T-helper 2 cell (primary cell): ENCODE measurements around the gene CEP83.
"Not testable (repeated sequence)": the region's sequence is repeated elsewhere in the genome, so short reads cannot be mapped to it uniquely, and the experiment has no call there.

ENCODE experiments used
- DNase-seq, 5 experiments: peaks; one replicate each; pipeline versions ENCODE4 v3.0.0 to v3.0.0-alpha.2; 2012 to 2022

CEP83 gene

DNA sequence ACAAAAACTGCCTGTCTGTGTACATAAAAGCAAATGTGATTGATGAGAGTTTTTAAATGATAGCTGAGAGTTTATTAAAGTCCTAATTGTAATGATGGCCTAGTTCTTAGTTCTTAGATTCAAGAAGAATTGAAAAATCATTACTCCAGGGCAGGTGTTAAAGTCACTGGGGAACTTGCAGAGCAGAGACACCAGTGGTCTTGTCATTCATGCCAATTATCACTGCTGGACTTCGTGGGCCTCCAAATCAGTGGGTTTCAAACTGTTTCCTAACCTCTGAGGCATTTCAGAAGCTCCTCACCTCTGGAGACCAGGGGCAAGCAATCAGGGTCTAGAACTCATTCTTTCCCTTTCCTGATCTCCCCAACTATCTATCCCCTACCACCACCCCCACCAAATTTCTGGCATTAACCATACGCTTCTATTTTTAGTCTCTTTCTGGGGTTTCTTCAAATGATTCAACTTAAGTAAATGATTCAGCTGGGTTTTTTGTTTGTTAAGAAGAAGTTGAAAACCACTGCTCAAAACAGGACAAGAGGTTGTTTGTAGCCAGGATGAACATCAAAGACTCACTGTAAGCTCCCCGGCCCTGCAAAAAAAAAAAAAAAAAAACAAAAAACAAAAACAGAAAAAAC lies 80.1 kb downstream of the CEP83 start:
- DNase-seq = peak in 1 of 5 experiments; percentile 75

DNA sequence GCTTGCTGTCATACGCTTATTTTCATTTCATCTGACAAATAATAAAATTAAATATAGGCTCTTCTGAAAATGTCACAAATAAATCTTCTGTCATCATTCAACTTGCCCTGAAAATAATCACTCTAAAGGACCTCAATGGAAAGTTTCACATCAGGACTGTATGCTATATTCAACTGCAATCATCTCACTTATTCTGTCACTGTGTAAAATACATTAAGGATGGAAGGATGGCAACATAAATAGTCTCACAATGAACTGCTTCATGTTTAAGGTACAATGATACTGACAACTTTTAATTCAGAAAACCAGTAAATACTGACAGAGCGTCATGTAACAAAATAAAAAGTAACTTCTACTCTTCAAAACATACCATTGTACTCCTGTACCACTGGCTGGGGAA lies 82.1 kb downstream of the CEP83 start:
- no peak for DNase-seq

DNA sequence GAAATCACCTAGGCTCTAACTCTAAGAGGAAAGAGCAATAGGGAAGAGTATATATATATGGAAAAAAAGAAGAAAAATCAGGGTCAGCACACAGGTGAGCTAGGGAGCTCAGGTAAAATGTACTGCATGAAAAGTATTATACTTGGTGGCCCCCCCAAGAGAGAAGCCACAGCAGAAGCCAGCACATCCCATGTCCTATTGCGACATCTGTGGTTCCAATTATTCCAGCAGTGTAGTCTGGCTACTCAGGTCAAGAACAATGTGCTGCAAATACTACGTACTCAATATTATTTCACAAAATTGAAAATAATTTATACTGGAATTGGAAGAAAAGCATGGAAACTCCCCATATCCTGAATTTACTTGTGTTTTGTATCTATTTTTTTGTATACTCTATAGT lies 85.5 kb downstream of the CEP83 start:
- no peak for DNase-seq

DNA sequence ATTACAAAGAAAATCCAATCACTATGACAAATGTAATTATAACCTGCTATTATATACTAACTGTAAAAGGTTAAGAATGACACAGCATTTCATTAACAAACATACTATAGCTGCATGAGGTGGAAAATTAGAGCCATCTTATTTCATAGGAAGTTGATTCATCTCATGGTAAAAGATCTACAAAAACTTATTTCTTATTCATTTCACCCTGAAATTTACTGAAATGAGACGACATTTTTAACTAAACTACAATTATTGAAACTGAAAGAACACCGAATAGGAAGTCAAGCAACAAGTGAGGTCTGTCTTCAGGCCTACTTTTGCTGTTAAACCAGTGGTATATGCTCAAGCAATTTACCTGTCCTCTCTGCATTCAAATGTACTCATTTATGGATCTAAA lies 87.2 kb downstream of the CEP83 start:
- DNase-seq = peak in 1 of 5 experiments; percentile 83

DNA sequence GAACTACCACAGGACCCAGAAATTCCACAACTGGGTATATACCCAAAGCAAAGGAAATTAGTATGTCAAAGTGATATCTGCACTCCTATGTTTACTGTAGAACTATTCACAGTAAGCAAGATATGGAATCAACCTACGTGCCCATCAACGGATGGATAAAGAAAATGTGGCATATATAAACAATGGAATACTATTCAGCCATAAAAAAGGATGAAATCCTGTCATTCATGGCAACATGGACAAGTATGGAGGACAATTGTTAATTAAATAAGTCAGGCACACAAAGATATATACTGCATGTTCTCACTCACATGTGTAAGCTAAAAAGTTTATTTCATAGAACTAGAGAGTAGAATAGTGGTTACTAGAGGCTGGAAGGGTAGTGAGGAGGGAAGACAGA lies 97.0 kb downstream of the CEP83 start:
- DNase-seq = no peak

DNA sequence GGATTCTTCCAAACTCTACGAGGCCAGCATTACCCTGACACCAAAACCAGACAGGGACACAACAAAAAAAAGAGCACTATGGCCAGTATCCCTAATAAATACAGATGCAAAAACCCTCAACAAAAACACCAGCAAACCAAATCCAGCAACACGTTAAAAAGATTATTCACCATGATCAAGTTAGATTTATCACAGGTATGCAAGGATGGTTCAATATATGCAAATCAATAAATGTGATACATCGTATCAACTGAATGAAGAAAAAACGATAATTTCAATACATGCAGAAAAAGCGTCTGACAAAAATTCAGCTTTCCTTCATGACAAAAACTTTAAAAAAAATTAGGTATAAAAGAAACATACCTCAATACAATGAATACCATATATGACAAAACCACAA lies 99.9 kb downstream of the CEP83 start:
- DNase-seq = no peak

DNA sequence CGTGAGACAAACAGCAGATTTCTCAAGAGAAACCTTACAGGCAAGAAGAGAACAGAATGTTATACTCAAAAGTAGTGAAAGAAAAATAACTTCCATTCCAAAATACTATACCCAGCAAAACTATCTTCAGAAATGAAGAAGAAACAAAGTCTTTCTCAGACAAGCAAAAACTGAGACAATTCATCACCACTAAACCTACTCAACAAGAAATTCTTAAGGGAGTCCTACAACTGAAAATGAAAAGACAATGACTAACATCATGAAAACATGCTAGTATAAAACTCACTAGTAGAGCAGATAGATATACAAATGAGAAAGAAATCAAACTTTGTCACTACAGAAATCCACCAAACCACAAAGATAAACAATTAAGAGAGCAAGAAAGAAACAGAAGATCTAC lies 106.5 kb downstream of the CEP83 start:
- DNase-seq = peak in 1 of 5 experiments; percentile 30

DNA sequence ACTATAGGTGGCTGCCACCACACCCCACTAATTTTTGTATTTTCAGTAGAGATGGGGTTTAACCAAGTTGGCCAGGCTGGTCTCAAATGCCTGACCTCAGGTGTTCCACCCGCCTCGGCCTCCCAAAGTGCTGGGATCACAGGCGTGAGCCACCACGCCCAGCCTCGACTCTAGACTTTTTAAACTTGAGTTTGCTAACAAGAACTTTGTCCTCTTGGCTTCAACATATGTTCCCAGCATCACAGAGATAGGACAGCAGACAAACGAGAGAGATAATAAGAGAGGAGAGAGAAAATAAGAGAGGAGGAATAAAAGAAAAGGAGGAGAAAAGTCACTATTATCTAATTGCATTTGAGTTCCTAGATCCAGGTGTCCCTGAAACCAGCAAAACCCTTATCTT lies 119.1 kb downstream of the CEP83 start:
- no peak for DNase-seq

DNA sequence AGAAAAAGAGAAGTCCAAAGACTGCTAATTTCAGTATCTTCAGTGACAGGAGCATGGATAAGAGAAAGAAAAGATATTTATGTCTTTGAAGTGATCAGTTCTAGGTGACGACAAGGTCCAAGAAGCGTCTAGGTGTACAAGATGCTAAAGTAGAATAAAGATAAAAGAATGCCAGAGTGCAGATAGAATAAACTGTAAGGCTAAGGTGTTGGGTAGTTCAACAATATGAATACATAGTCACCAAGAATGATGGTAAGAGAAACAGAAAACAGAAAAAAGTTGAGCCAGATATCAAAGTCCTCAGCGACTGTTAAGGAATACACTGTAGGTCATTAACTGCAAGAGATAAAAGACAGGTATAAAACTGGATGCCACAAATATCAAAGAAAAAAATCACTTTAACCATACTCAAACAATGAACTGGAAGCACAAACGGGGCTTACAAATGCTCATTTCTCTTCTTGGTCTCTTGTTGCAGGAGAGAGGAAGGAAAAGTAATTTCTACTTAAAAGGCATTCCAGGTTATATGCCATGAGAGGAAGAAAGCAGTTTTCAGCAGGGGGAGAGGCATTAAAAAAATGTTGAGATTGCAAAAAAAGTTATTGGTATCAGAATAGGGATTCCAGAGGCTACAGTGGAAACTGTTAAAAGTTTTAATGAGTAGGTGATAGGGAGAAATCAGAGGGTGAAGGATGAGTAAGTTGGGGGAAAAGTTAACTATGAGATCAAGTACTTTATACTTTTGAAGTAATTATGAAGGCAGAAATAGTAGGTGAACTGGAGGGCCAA lies 121.5 kb downstream of the CEP83 start:
- no peak for DNase-seq

DNA sequence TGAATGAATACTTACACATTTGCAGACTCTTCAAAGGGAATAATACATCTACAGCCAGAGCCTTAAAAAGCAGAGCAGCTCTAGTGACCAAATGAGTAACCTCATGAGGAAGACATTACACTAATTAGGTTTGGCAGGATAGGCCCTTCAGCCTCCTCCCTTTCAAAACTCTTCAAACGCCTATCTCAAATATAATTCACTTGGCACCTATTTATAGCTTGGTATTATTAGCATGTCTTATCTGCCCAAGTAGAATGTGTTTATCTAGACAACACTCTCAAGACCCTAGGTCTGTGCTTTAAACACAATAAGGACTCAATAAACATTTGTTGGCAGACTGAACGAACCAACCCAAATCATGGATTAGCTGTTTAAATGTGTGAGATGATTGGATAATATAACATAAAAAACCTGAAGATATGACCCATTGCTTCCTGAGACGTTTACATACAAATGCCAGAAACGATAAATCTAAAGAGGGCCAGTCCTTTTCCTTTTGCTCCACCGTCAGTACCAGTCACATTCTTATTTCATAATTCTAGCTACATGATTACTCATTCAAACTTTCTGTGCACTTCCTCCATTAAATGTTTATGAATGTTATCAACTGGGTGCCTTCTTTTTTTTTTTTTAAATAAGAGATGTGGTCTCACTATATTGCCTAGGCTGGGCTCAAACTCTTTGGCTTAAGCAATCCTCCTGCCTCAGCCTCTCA lies 123.3 kb downstream of the CEP83 start:
- DNase-seq = no peak

DNA sequence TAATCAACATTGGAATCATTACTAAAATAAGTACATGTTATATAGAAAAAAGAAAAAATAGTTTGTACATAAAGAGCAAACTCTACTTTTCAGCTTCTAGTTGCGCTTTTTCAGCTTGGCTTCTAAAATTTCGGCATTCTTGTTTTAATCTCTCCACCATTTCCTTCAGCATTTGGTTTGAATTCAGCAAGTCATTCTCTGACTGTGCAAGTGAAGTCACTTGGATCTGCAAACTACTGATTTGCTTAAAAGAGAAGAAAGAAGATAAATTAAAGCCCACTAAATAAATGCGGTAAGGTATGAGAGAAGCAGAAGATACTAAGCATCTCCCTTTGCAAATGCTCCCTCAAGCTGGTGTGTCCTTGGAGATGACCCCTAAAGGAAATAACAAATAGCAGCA lies 126.3 kb downstream of the CEP83 start:
- DNase-seq = no peak

DNA sequence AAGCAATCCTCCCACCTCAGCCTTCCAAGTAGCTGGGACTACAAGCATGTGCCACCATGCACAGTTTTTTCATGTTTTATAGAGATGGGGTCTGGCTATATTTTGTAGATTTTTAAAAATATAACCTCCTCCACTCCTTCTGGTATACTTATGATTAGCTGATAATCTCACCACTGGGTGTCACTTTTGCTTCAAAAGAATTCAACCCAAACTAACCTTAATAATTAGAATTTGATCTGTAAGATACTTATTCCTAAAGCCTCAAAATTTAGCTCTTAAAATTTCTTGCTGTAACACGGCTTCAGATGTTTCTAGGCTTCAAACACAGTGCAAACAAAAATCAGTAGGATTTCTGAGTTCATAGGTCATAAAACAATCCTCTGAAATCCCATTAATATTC lies 130.3 kb downstream of the CEP83 start:
- peak in 1 of 5 experiments; percentile 15 for DNase-seq

DNA sequence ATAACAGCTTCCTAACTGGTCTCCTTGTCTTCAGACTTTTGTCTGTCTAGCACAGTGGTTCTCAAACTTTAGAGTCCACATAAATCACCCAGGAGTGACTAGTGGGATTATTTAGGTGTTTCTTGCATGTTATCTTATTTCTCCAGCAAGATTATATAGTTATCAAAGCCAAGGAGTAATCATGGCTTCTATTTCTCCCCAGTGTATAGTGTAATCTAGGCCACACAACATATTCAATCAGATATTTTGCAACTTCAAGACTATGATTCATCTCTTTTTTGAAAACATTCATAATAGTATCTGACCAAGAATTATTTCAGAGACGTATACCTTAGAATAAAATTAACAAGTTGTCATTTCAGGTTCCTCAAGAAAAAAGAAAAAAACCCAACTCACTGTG lies 131.9 kb downstream of the CEP83 start:
- no peak for DNase-seq

DNA sequence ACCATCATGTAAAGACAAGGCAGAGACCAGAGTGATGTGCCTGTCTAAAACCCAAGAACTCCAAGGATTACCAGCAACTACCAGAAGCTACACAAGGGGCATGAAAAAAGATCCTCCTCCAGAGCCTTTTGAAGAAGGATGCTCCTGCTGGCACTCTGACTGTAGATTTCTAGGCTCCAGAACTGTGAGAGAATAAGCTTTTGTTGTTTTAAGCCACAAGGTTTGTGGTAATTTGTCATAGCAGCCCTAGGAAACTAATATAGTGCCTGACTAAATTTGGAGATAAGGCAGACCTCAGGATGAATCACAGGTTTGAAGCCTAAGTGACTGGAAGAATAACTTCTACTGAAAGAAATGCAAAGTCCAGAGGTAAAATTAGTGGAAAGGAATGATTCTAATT lies 132.9 kb downstream of the CEP83 start:
- DNase-seq = peak in 1 of 5 experiments; percentile 48

DNA sequence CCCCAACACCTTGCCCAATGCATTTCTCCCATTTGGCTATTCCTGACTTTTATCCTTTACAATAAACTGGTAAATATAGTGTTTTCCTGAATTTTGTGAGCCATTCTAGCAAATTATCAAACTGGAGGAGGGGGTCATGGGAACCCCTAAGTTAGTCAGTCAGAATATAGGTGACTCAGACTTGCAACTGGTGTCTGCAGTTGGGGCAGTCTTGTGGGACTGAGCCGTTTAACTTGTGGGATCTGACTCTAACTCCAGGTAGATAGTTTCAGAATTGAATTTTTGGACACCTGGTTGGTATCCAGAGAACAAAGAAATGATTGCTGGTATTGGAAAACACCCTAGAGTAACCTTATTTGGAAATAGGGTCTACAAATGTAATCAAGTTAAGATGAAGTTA lies 133.4 kb downstream of the CEP83 start:
- DNase-seq = no peak

DNA sequence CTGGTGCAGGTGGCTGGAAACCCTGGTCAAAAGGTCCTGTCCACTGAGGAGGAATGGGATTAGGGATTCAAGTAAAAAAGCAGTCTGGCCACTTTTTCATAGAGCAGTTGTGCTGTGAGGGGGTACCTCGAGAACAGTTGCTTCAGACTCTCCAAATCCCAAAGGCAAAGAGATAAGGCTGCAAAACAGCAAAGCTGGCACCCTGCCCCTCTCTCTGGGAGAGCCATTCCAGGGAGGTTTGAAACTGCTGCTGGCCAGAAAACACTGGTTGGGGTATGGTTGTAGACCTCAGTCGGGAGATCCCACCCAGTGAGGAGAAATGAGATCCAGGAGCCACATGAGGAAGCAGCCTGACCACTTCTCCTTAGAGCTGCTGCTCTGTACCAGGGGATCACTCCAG lies 137.3 kb downstream of the CEP83 start:
- DNase-seq = no peak

DNA sequence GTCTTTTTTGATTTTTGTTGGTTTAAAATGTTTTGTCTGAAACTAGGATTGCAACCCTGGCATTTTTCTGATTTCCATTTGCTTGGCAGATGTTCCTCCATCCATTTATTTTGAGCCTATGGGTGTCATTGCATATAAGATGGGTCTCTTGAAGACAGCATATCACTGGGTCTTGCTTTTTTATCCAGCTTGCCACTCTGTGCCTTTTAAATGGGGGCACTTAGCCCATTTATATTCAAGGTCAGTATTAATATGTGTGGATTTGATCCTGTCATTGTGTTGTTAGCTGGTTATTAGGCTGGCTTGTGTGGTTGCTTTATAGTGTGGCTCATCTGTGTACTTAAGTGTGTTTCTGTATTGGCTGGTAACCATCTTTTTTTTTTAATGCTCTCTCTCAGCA lies 139.6 kb downstream of the CEP83 start:
- no peak for DNase-seq

DNA sequence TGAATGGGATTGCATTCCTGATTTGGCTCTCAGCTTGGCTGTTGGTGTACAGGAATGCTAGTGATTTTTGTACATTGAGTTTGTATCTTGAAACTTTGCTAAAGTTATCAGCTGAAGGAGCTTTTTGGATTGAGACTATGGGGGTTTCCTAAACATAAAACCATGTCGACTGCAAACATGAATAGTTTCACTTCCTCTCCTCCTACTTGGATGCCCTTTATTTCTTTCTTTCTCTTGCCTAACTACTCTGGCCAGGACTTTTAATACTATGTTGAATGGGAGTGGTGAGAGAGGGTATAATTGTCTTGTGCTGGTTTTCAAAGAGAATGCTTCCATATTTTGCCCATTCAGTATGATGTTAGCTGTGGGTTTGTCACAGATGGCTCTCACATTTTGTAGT lies 141.5 kb downstream of the CEP83 start:
- DNase-seq = no peak

DNA sequence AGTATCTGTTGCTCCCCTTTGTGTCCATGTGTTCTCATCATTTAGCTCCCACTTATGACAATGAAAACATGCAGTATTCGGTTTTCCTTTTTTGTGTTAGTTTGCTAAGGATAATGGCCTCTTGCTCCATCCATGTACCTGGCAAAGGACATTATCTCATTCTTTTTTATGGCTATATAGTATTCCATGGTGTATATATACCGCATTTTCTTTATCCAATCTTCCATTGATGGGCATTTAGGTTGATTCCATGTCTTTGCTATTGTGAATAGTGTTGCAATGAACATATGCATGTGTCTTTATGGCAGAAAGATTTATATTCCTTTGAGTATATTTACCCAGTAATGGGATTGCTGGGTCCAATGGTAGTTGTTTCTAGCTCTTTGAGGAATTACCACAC lies 143.1 kb downstream of the CEP83 start:
- DNase-seq = not testable (repeated sequence)

DNA sequence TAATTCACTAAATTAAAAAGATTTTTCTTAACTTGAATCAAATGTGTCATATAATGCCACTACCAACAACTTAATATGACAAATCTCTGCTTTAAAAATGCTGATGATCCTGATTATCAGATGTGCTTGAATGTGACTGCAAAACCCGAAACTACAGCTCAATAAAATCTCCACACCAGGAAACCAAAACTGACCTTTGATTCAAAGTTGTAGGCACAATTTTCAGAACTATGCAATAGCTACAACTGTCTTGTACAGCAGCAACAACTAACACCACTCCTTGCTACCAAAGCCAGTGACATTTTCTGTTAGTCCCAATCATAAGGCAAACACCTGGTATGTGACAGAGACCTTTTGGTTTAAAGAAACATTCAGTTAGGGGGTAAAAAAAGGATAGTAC lies 147.3 kb downstream of the CEP83 start:
- no peak for DNase-seq

DNA sequence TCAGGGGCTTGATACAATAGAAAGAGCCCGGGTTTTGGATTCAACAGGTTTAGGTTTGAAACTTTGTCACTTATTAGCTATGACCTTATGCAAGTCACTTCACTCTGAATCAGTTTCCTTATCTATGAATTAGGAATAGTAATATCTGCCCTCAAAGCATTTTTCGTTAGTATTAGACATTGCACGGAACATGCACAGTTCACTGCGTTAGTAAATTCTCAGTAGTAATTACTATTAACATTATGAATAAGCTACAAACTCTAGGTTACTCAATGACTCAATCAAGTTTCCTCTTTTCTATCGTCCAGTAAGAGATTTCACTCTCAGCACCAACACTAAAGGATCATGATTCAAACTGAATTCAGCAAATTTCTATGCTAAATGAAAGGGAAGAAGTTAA lies 150.3 kb downstream of the CEP83 start:
- DNase-seq = peak in 1 of 5 experiments; percentile 57

DNA sequence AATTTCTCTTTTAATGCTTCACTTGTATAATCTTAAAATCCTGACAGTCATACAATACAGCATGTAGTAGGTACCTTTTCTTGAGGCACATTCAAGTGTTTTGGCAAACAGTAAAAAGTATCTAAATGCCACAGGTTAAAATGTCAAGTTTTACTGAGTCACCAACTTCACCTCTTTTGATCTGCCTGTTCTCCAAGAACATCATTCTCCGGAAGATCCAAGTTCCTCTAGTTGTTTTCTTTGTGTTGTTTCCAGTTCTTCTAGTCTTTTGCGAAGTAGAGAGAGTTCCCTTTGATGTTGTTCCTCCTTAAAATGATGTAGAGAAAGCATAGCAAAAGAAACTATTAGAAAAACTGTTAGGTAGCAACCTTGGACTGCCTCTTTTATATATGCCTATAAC lies 151.1 kb downstream of the CEP83 start:
- DNase-seq = no peak

DNA sequence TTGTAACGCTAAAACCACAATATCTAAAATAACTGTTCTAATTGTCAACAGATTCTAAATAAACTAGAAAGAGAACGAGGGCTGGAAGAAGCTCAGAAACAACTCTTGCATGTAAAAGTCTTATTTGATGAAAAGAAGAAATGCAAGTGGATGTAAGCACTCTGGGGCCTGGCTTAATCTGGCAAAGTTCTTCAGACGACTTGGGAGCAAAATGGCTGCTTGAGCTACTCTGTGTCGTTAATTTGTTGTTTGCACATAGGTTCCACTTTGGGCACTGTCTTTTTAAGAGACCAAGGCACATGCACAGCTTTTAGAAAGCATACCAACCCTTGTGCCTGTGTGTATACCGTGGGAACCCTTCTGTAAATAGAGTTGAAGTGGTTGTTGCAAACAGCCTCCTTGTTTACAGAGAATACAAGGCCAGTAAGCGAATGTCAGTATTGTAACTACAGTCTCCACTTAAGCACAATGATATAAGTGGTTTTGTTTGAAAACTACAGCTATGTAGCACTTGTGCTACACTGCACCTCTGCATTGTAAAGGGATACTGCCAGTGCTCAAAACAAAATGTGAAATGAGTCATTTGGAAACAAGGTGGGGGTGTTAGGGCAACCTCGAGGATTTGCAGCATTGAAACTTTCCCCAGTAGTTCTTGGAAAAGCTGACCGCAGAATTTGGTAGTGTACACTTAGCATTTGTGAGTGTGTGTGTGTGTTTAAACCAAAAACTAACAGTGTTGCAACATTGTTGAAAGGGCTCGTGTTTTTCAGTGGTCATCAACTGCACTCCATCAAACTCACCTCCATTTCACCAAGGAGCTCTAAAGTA lies 154.3 kb downstream of the CEP83 start:
- DNase-seq = peak in 1 of 5 experiments; percentile 98
